HG02970 (cell line): ENCODE results near the gene USP37.

Experiments used
- ATAC-seq: cut with Tn5 transposase; IDR thresholded peaks from one replicate; pipeline ENCODE4 v1.9.1; 2021; ENCODE audit warnings: mild to moderate bottlenecking, moderate library complexity, moderate number of reproducible peaks; ENCODE audit not compliant: unreplicated experiment, low FRiP score

USP37 gene, protein sequence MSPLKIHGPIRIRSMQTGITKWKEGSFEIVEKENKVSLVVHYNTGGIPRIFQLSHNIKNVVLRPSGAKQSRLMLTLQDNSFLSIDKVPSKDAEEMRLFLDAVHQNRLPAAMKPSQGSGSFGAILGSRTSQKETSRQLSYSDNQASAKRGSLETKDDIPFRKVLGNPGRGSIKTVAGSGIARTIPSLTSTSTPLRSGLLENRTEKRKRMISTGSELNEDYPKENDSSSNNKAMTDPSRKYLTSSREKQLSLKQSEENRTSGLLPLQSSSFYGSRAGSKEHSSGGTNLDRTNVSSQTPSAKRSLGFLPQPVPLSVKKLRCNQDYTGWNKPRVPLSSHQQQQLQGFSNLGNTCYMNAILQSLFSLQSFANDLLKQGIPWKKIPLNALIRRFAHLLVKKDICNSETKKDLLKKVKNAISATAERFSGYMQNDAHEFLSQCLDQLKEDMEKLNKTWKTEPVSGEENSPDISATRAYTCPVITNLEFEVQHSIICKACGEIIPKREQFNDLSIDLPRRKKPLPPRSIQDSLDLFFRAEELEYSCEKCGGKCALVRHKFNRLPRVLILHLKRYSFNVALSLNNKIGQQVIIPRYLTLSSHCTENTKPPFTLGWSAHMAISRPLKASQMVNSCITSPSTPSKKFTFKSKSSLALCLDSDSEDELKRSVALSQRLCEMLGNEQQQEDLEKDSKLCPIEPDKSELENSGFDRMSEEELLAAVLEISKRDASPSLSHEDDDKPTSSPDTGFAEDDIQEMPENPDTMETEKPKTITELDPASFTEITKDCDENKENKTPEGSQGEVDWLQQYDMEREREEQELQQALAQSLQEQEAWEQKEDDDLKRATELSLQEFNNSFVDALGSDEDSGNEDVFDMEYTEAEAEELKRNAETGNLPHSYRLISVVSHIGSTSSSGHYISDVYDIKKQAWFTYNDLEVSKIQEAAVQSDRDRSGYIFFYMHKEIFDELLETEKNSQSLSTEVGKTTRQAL

DNA sequence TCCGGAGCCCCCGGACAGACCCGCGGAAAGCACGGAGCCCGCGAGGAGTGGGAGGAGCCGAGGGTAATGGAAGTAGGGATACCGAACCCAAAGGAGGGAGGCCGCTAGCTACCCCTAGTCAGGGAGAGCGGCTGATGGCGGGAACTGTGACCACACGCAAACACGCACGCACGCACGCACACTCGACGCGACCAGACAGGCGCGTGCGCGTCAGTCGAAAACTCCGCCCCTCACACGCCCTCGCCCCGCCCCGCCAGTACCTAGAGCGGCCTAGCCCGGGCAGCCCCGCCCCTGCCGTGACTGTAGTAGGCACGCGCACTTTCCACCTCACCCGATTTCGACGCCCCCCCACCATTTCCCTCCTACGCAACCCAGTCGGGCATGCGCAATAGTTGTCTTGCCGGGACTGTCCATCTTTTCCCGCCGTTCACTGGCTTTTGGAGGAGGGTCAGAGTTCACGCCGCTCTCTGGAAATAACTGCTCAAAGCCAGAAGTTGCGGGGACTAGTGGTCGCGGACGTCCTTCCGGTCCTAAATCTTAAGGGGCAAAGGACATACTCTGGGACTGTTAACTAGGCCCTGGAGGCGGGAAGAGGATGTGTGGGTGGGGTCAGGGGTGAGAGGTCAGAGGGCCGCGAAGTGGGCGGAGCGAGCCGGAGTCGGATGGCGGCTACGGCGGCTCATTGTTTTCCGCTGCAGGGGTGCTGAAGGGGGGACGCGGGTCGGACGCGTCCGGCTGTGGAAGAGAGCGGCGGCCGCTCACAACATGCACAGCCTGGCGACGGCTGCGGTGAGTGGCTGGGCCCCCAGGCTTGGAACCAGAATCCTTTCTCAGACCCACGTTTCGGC is at the start of gene USP37, which contains the start of gene CNOT9:
Gene USP37, minus strand, starts transcription at position 162 of the 848 bp plus-strand sequence. CDS start 9,698 bp downstream, outside the sequence.
Gene CNOT9, plus strand, starts transcription at position 650 of the 848 bp plus-strand sequence. Its CDS starts 116 bp downstream, at position 766.
- peak; percentile 86 for ATAC-seq

DNA sequence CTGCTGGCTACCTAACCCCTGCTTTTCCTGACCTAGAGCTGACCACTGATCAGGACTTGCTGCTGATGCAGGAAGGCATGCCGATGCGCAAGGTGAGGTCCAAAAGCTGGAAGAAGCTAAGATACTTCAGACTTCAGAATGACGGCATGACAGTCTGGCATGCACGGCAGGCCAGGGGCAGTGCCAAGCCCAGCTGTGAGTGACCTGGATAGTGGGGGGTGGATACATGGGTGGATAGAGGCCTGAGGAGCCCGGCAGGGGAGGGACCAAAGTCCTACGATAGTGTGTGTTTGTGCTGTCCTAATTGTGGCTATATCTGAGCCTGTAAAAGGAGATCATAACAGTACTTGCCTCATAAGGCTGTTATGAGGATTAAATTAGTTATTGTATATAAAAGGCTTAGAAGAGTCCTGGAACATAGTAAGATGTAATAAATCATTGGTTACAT is 47.7 kb upstream of the USP37 start:
- ATAC-seq: no peak

DNA sequence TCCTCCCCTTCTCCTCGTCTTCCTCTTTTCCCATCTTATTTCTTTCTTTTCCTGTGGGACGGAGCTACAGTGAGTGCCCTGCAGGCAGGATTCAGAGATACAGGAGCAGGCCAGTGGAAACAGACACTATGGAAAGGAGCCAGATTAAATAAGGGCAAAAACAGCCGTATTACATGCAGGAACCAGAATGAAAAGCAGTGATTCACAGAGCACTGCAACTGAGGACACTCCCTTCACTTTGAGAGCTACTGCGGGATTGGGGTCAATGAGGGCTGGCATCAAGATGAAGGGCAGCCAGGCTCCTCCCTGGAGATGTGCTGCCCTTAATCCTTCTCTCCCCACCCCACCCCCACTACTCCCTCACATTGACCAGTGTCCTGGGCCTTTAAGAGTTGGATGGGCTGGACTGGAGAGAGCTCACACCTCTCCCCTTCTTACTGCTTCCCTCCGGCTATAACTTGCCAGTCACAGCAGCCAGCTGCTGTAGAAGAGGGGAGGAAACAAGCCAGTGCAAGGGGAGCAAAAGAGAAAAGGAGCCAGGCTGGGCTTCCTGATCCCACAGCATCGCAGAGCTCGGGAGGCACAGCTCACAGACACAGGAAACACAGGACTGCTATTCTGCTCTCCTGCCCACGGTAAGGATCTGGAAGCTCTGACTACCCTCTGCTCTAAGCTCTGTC is 39.4 kb upstream of the USP37 start, which contains the start of gene PLCD4:
Gene PLCD4, plus strand, starts transcription at position 464 of the 680 bp plus-strand sequence. CDS start 7,841 bp downstream, outside the sequence.
- ATAC-seq: no peak

DNA sequence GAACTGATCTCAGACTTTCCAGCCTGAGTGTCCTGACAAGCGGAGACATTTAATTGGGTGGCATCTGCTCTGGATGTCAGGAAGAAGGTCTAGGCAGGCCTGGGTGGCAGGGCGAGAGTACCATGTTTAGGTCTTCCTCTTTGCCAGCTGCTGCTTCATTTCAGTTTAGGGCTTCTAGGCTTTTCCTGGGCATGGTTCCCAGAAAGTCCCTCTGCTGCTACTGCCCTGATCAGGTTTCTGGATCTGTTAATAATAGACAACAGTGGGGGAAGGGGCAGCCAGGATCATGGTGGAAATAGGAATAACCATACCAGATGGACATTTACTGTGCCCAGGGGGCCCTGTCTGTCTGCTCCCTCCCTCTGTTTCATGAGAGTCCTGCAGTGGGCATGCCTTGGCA is 37.3 kb upstream of the USP37 start:
- ATAC-seq: no peak

DNA sequence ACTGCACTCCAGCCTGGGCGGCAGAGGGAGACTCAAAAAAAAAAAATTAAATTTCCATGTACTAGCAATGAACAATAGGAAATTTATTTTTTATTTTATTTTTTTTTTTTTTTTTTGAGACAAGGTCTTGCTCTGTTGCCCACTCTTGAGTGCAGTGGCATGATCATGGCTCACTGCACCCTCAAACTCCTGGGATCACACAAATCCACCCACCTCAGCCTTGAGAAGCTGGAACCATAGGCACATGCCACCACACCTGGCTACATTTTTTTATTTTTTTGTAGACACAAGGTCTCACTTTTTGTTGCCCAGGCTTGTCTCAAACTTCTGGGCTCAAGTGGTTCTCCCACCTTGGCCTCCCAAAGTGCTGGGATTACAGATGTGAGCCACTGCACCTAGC is 17.4 kb upstream of the USP37 start:
- ATAC-seq: no peak

DNA sequence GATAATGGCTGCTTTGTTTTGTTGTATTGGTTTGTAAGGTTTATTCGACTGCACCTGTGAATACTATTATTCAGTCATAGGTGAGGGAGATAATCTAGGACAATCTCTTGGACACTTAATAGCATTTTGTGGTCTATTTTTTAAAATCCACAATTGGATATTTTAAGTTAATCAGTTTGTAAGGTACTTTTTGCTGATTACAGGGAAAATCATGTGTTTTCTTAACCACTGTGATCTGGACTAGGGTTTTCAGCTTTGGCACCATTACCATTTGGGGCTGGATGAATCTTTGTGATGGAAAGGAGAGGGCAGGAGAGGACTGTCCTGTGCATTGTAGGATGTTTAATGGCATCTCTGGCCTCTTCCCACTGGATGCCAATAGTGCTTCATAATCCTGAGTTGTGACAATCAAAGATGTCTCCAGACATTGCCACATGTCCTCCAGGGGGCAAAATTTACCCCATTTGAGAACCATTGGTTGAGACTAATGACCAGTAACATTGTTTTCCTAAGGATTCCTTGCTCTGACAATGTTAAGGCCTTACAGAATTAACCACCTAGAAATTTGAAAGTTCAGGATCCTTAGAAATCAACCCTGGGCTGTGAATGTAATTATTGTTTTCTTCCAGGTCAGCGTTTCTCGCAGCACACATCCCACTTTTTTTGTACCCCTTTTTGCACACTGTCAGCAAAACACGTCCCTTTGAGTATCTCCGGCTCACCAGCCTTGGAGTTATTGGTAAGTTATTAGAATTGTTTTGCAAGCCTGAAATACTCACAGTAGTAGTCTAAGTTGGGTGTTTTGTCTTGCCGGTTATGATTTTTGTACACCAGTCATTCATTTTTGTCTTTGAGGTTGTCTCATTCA is 16.1 kb upstream of the USP37 start:
- ATAC-seq: no peak

DNA sequence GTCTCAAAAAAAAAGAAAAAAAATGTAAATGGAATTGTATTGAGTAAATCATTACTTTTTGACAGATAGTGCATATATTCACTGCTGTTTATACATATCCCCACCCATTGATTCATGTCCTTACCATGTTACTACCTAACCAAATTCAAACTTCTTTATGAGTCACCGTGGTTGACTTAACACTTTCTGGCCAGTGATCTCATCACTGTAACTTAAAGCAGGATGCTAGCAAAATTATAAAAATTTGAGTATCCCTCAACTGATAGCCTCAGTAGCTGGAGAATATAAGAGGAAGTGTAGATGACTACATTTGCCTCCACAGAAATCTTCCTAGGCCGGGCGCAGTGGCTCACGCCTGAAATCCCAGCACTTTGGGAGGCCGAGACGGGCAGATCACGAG is 13.9 kb upstream of the USP37 start:
- no peak for ATAC-seq

DNA sequence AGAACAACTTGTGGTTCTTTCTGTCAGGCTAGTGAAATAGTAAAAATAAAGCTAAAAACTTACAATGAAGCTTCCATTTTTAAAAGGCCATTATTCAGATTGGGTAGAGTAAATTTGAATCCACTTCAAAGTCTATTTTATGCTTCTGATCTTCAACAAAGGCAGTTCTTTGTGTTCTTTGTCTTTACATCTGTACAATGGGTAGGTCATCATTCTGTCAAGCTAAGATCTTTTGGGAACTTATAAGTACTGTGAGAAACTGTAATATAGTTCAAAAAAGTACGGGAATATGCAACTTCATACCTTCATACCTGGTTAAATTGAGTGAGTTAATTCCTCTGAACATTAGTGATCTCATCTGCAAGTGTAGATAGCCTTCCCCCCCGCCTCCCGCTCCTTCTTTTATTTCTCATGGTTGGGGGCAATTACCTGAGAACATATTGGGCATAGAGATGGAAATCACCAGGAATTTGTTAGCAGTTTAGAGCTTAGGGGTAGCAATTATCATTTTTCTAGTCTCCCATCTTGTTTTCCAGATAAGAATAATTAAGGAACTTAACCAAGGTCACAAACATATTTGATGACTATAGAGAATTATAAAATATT is 10.2 kb upstream of the USP37 start:
- ATAC-seq: no peak

DNA sequence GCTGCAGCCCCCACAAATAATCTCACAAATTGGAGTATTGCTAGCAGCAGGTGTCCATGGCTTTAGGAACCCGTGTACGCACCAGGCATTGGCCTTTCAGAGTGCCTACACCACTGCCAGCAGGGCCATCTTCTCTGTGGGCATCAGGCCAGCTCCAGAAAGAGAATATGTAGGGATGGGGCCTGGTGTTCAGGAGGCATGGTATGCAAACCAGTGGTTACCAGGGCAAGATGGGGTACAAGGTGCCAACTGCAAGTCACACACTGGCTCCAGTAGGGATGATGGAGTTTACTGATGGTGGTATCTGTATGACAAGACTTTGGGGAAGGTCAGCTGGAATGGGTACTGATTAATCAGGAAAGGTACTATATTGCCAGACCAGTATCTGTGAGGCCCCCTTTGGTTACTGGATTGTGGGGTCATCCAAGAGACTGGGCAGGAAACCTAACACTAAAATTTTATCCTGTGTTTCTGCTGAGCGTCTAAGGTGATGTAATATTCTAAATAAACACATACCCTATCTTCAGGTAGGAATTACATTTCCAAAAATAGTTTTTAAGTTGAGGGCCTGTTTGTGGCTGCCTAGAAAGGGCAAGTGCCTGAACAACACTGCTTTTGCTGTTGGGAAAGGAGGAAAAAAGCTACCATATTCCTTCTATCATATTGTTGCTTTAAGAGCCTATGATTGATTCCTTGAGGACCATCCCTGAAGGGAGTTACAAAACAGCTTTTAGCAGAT is 9.5 kb upstream of the USP37 start:
- no peak for ATAC-seq

DNA sequence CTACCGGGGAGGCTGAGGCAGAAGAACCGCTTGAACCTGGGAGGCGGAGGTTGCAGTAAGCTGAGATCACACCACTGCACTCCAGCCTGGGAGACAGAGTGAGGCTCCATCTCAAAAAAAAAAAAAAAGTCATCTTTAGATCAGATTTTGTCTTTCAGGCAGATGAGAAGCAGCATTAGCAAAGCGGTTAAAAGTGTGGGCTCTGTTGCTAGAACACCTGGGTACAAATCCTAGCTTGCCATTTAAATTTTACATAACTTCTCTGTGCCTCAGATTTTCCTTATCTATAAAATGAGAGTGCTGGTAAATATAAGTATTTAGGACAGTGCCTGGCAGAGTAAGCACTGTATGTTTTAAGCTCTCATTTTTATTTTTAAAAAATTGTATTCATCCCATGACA is 8.7 kb upstream of the USP37 start:
- no peak for ATAC-seq

DNA sequence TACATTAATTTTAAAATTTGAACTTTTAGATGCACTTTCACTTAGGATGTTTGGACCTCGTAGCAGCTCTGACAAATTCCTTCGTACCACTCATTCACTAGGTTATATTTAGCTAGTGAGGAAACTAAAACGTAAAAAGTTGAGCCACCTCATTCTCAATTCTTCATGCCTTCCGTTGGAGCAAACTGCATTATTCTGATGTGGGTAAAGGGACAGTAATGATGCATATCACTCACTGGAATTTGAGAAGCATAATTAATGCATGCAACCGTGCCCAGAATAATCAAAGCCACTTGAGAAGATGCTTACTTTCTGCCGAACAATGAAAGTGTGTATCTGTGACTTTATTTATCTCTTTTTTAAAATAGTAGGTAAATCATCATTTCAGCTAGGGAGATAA is 2.7 kb upstream of the USP37 start:
- ATAC-seq: no peak

DNA sequence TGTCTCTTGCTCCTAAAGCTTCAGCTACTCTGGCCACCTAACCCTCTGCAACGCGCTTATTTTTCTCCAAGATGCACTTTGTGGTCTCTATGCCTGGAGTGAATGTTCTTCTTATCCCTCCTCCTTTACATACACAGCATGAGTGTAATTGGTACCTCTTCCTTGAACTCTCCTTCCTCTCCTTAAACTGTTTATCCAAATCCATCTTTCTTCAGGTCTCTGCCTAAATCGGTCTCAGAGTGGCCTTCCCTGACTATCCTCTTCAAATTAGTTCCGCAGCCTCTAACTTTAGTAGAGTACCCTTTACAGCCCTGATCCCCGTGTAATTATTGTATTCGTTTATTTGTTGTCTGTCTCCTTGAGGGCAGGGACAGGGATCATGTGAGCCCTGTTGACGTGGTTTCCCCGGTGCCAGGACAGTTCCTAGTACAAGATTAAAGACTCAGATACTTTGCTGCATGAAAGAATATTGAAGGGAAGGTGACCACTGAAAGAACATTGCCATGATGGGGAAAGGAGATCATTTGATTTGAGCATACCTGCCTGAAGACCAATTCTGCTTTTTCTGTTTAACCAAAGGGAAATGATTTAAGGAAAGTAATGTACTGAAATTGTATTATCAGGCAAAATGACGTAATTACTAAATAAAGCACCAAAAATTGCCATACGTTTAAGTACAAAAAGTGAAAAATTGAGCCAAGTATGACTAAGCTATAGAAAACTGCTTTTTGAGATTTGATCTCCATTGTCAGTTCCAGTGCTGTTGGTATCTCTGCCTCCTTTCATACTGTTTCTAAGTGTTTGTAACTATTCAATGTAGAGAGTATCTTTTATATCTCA is 1.7 kb upstream of the USP37 start:
- no peak for ATAC-seq

DNA sequence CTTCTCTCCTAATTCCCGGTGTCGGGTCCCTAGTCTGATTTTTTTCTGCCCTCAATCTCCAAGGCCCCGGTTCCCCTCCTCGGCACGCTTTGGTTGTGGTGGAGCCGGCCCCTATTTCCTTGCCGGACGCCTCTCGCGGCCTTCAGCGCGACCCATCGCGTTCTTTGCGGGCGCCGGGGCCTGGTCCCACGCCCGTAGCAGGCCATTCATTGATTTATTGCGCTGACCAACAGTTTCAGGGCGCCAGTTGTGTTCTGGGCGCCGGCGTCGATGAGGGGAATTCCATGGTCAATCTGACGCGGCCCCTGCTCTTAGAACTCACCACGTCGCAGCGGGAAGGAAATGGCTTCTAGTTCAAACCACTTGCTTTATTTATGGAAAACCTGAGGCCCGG is 884 bp upstream of the USP37 start:
- peak; percentile 32 for ATAC-seq

DNA sequence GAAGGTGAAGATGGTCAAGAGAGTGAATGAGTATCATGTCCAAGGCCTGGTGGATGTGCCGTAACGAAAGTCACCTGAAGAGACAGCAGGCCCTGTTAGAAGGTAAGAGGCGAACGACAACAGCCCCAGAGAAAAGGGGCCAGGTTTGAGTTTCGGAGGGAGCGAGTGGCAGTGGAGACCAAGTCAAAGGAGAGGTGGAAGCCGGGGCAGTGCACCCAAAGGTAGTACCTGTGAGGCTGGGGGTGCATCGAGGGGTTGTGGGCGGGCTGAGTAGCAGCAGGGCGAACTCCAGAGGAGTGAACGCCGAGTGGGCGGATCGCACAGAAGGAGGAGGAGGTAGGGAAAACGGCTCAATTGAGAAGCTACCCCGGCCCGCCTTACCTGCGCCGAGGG is 358 bp downstream of the USP37 start:
- ATAC-seq: peak; percentile 31

DNA sequence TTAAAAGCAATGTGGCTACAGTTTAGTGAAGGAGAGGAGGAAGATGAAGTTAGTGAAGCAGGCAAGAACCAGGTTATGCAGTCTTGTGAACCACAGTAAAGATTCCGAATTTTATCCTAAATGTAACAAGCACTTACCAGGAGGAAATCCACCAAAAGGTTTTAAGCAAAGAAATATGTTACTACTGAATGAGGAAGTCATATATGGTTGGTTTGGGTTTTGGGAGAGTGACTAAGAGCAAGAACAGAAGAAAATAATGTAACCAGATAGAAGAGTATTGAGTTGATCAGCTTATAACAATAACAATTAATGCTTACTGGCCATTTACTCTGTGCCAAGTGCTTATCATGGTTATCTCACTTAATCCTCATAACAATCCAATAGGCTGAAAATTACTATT is 1.9 kb downstream of the USP37 start:
- no peak for ATAC-seq

DNA sequence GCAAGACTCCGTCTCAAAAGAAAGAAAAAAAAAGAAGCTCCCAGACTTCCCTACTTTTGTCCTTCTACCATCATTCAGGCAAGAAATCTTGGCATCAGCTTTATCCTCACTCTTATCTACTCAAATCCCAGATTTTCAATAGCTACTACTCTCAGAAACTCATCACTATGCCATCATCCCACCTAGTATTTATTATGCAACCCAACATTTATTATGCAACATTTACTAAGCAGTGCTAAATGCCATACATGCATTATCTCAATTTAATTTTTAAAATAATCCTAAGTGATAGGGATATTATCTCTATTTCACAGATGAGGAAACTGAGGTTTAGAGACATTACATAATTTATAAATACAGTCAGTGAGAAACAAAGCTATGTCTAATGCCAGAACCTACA is 4.1 kb downstream of the USP37 start:
- no peak for ATAC-seq

DNA sequence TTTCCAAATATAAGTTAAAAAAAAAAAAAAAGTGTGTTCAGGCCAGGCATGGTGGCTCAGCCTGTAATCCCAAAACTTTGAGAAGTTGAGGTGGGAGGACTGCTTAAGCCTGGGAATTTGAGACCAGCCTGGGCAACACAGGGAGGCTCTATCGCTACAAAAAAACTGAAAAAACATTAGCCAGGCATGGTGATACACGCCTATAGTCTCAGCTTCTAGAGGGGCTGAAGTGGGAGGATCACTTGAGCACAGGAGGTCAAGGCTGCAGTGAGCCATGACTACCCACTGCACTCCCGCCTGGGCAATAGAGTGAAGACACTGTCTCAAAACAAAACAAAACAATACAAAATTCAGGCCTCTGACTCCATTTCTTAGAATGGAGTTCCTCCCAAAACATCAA is 9.2 kb downstream of the USP37 start:
- no peak for ATAC-seq
